ENCODE results near the gene PDE11A. TPM values are rescaled to one million over a fixed set of nuclear protein-coding genes. Genes with fewer than 3 reads are reported as not detected.
A peak's percentile ranks its signal among the peaks of the same experiment; 100 is the strongest.

The PDE11A gene
- total and polyA plus RNA-seq, 2 experiments from 2014 or later = 0.34 to 0.86 TPM

- TF ChIP-seq EZH2phosphoT487 (IDR thresholded peaks at IDR 0.05; ENCODE audit: insufficient read depth, low read depth) (no peak), EZH2 (IDR thresholded peaks at IDR 0.05; ENCODE audit: insufficient read depth, poor library complexity, severe bottlenecking) (no peak)
- no peak overlapping the region for H3K27ac ChIP-seq
- H4K20me1 ChIP-seq (ENCODE audit: insufficient read depth) = no peaks in the 10 kb centered on the region
- H3K9ac ChIP-seq = no peak overlapping the region
- H3K9me3 ChIP-seq (ENCODE audit: low read depth) = no peaks in the 10 kb centered on the region
- H3K36me3 ChIP-seq (ENCODE audit: low read depth) = no peaks in the 10 kb centered on the region
- H3K79me2 ChIP-seq (ENCODE audit: insufficient read depth) = no peaks in the 10 kb centered on the region
- peaks cover 31% of the 10 kb centered on the region for H3K27me3 ChIP-seq (replicated peaks; ENCODE audit: insufficient read depth)
- no peak overlapping the region for H3K4me3 ChIP-seq
- H2AFZ ChIP-seq = no peak overlapping the region
- H3K9me2 ChIP-seq (ENCODE audit: insufficient read depth) = no peaks in the 10 kb centered on the region
- no peaks in the 10 kb centered on the region for H3F3A ChIP-seq (ENCODE audit: insufficient read depth)
- WGBS, 2 experiments (ENCODE audit: low coverage in 1 of 2, low lambda C conversion rate in 2 of 2, missing lambda C conversion rate in 2 of 2) = 60 to 65% methylated on average over 4 of the region's 4 CpGs
- H3K4me2 ChIP-seq (ENCODE audit: unreplicated experiment) = no peak overlapping the region
- in situ Hi-C loops (cut with MboI) = loop anchor here (10.0 to 25.0 kb wide), 3 partner anchors 384 to 1616 kb away; partner anchors contain the start of genes HOXD10, HOXD11 and HOXD9
- DNase-seq = no peak
- no peaks in the 10 kb centered on the region for H3K4me1 ChIP-seq (ENCODE audit: insufficient read depth)
Measured at GRCh38 chr2:177728399-177728765, 344.2 kb downstream of the PDE11A start.

GRCh38 chr2:177727577-177728398, 344.8 kb downstream of the PDE11A start:
- H2AFZ ChIP-seq = no peak overlapping the region
- no peaks in the 10 kb centered on the region for H3K79me2 ChIP-seq (ENCODE audit: insufficient read depth)
- H3K36me3 ChIP-seq (ENCODE audit: low read depth) = no peaks in the 10 kb centered on the region
- TF ChIP-seq EZH2 (IDR thresholded peaks at IDR 0.05; ENCODE audit: insufficient read depth, poor library complexity, severe bottlenecking) (no peak), EZH2phosphoT487 (IDR thresholded peaks at IDR 0.05; ENCODE audit: insufficient read depth, low read depth) (no peak)
- DNase-seq = no peak
- in situ Hi-C loops (cut with MboI) = loop anchor here (10.0 to 25.0 kb wide), 3 partner anchors 383 to 1615 kb away; partner anchors contain the start of genes HOXD10, HOXD11 and HOXD9
- H3K4me2 ChIP-seq (ENCODE audit: unreplicated experiment) = no peak overlapping the region
- H3K27me3 ChIP-seq (replicated peaks; ENCODE audit: insufficient read depth) = peaks cover 31% of the 10 kb centered on the region
- H3K9me2 ChIP-seq (ENCODE audit: insufficient read depth) = no peaks in the 10 kb centered on the region
- no peaks in the 10 kb centered on the region for H4K20me1 ChIP-seq (ENCODE audit: insufficient read depth)
- H3K9me3 ChIP-seq (ENCODE audit: low read depth) = no peaks in the 10 kb centered on the region
- H3K27ac ChIP-seq = no peak overlapping the region
- H3K4me3 ChIP-seq = no peak overlapping the region
- 68 to 71% methylated on average over 13 of the region's 13 CpGs for WGBS, 2 experiments (ENCODE audit: low coverage in 1 of 2, low lambda C conversion rate in 2 of 2, missing lambda C conversion rate in 2 of 2)
- no peaks in the 10 kb centered on the region for H3K4me1 ChIP-seq (ENCODE audit: insufficient read depth)
- no peak overlapping the region for H3K9ac ChIP-seq
- H3F3A ChIP-seq (ENCODE audit: insufficient read depth) = no peaks in the 10 kb centered on the region

GRCh38 chr2:177726931-177727348, 345.6 kb downstream of the PDE11A start:
- DNase-seq = no peak
- Histone ChIP-seq H3K4me2 (ENCODE audit: unreplicated experiment) (no peak overlapping the region), H3K4me1 (ENCODE audit: insufficient read depth) (no peaks in the 10 kb centered on the region), H3K79me2 (ENCODE audit: insufficient read depth) (no peaks in the 10 kb centered on the region), H3K9me3 (ENCODE audit: low read depth) (no peaks in the 10 kb centered on the region), H3K36me3 (ENCODE audit: low read depth) (no peaks in the 10 kb centered on the region), H3K27ac (no peak overlapping the region), H2AFZ (no peak overlapping the region), H3K9me2 (ENCODE audit: insufficient read depth) (no peaks in the 10 kb centered on the region), H3F3A (ENCODE audit: insufficient read depth) (no peaks in the 10 kb centered on the region), H4K20me1 (ENCODE audit: insufficient read depth) (no peaks in the 10 kb centered on the region), H3K4me3 (no peak overlapping the region), H3K9ac (no peak overlapping the region), H3K27me3 (replicated peaks; ENCODE audit: insufficient read depth) (peaks cover 31% of the 10 kb centered on the region)
- WGBS, 2 experiments (ENCODE audit: low coverage in 1 of 2, low lambda C conversion rate in 2 of 2, missing lambda C conversion rate in 2 of 2) = 58 to 64% methylated on average over 5 of the region's 5 CpGs
- TF ChIP-seq EZH2 (IDR thresholded peaks at IDR 0.05; ENCODE audit: insufficient read depth, poor library complexity, severe bottlenecking) (no peak), EZH2phosphoT487 (IDR thresholded peaks at IDR 0.05; ENCODE audit: insufficient read depth, low read depth) (no peak)
- in situ Hi-C loops (cut with MboI) = loop anchor here (10.0 to 25.0 kb wide), 3 partner anchors 382 to 1615 kb away; partner anchors contain the start of genes HOXD10, HOXD11 and HOXD9

- Histone ChIP-seq H3K27ac (no peak overlapping the region), H3K4me3 (no peak overlapping the region), H3F3A (ENCODE audit: insufficient read depth) (no peaks in the 10 kb centered on the region), H3K4me2 (ENCODE audit: unreplicated experiment) (no peak overlapping the region), H3K79me2 (ENCODE audit: insufficient read depth) (no peaks in the 10 kb centered on the region), H3K36me3 (ENCODE audit: low read depth) (no peaks in the 10 kb centered on the region), H3K9me3 (ENCODE audit: low read depth) (no peaks in the 10 kb centered on the region), H4K20me1 (ENCODE audit: insufficient read depth) (no peaks in the 10 kb centered on the region), H2AFZ (no peak overlapping the region), H3K9ac (no peak overlapping the region), H3K9me2 (ENCODE audit: insufficient read depth) (no peaks in the 10 kb centered on the region), H3K4me1 (ENCODE audit: insufficient read depth) (no peaks in the 10 kb centered on the region), H3K27me3 (replicated peaks; ENCODE audit: insufficient read depth) (peaks cover 13% of the 10 kb centered on the region)
- in situ Hi-C loops (cut with MboI) = loop anchor here (10.0 to 25.0 kb wide), 3 partner anchors 380 to 1612 kb away; partner anchors contain the start of genes HOXD10, HOXD11 and HOXD9
- WGBS, 2 experiments (ENCODE audit: low coverage in 1 of 2, low lambda C conversion rate in 2 of 2, missing lambda C conversion rate in 2 of 2) = 36 to 38% methylated on average over 10 of the region's 10 CpGs
- peak; percentile 62 for DNase-seq
- TF ChIP-seq EZH2 (IDR thresholded peaks at IDR 0.05; ENCODE audit: insufficient read depth, poor library complexity, severe bottlenecking) (no peak), EZH2phosphoT487 (IDR thresholded peaks at IDR 0.05; ENCODE audit: insufficient read depth, low read depth) (no peak)
Measured at GRCh38 chr2:177724398-177725287, 347.9 kb downstream of the PDE11A start.

All from GM23248 (cell line).